Muscle layer of colon (tissue), 2 donors: ENCODE measurements around the gene FOXE3.

Experiments
- H3K27ac ChIP-seq: one replicate; pipeline ENCODE4 v1.7.0; 2013; ENCODE audit warnings: low read depth, mild to moderate bottlenecking, low read length, moderate library complexity
- H3K27me3 ChIP-seq, 2 donors: one replicate each; pipeline ENCODE4 v1.7.0; 2013; ENCODE audit warnings: low read length in 2 of 2, mild to moderate bottlenecking in 2 of 2; ENCODE audit not compliant: insufficient read depth in 2 of 2, control insufficient read depth in 1 of 2
- H3K36me3 ChIP-seq: one replicate; pipeline ENCODE4 v1.7.0; 2013; ENCODE audit warnings: mild to moderate bottlenecking, low read length; ENCODE audit not compliant: insufficient read depth
- H3K4me1 ChIP-seq: one replicate; pipeline ENCODE4 v1.7.0; 2013; ENCODE audit warnings: mild to moderate bottlenecking, low read length; ENCODE audit not compliant: insufficient read depth
- H3K4me3 ChIP-seq, 2 donors: one replicate each; pipeline ENCODE4 v1.7.0; 2013; ENCODE audit warnings: low read length in 2 of 2, low read depth in 1 of 2, mild to moderate bottlenecking in 1 of 2, moderate library complexity in 1 of 2
- H3K9ac ChIP-seq: one replicate; pipeline ENCODE4 v1.7.0; 2013; ENCODE audit warnings: low read length
- H3K9me3 ChIP-seq: one replicate; pipeline ENCODE4 v1.7.0; 2013; ENCODE audit warnings: mild to moderate bottlenecking, low read length
- donor health status: abdominal sarcoma.
- donor health status: Adenocarcinoma of cecum.

FOXE3 gene

DNA sequence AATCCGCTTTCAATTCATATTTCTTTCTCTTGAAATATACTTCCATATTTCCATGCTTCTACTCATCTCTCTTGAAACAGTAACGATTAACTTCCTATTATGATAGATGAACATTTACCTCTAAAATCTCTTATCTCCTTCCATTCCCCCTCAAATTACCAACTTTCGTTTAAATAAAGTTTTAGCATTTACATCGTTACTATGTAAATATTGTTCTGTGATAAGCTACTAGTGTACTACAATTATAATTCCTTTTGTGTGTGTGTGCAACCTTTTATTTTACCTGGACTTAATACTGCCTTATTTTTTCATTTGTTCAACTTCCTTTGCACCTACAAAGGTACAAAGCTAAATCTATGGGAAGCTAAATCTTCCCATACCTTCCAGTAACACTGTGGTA is 4.5 kb downstream of the FOXE3 start:
- peaks cover 18 to 28% of the 10 kb centered on the region in 2 donors for H3K27me3 ChIP-seq
- H3K4me1 ChIP-seq = no peaks in the 10 kb centered on the region
- H3K27ac ChIP-seq = no peak overlapping the region
- no peaks in the 10 kb centered on the region for H3K9me3 ChIP-seq
- no peak overlapping the region for H3K4me3 ChIP-seq
- H3K9ac ChIP-seq = no peak overlapping the region
- no peaks in the 10 kb centered on the region for H3K36me3 ChIP-seq

DNA sequence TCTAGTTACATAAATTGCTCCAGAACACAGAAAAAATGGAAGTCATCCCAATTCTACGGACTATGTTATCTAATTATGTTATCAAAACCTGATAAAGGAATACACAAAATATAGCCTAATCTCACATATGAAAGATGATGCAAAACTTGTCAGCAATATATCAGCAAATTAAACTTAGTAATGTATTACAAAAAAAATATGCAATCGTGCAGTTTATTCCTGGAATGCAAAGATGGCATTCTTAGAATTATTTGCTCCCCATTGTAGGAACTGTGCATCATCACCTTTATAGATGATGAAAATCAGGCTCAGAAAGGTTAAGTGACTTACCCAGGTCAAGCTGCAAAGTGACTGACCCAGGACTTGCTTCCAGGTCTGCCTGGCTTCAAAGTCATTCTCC is 7.8 kb downstream of the FOXE3 start:
- no peak overlapping the region for H3K27ac ChIP-seq
- no peaks in the 10 kb centered on the region for H3K36me3 ChIP-seq
- no peaks in the 10 kb centered on the region for H3K4me1 ChIP-seq
- no peak overlapping the region for H3K4me3 ChIP-seq
- no peak overlapping the region for H3K9ac ChIP-seq
- H3K9me3 ChIP-seq = no peaks in the 10 kb centered on the region
- H3K27me3 ChIP-seq = peaks cover 7 to 11% of the 10 kb centered on the region in 2 donors

DNA sequence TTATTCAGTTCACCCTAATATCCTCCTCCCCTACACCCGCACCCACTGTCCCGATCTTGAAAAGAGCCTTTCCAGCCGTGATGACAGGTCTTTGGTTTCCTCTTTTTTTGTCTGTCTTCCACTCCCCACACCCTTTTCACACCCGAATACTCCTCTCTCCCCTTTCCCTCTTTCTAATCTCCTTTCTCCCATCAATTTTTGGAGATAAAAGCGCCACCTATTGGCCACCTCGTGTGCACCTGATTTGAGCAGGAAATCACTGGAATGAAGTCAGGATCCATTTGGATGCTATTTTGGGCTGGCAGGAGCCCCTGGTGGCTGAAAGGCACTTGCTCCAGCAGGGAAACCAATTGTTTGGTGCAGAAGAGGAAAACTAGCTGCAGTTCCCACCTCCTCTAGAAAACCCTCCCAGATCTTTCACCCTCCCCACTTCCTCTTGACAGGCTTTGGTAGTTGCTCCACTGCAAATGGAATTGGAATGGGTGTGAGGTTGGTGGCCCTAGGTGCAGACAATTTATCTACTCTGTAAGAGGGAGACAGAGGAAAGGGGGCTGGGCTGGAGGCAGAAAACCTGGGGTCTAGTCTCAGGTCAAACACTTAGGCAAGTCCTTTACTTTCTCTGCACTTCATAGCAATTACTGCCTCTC is 8.4 kb downstream of the FOXE3 start:
- H3K27ac ChIP-seq = no peak overlapping the region
- peaks cover 2 to 11% of the 10 kb centered on the region in 2 donors for H3K27me3 ChIP-seq
- no peaks in the 10 kb centered on the region for H3K9me3 ChIP-seq
- no peaks in the 10 kb centered on the region for H3K4me1 ChIP-seq
- no peak overlapping the region for H3K4me3 ChIP-seq
- H3K9ac ChIP-seq = no peak overlapping the region
- no peaks in the 10 kb centered on the region for H3K36me3 ChIP-seq

DNA sequence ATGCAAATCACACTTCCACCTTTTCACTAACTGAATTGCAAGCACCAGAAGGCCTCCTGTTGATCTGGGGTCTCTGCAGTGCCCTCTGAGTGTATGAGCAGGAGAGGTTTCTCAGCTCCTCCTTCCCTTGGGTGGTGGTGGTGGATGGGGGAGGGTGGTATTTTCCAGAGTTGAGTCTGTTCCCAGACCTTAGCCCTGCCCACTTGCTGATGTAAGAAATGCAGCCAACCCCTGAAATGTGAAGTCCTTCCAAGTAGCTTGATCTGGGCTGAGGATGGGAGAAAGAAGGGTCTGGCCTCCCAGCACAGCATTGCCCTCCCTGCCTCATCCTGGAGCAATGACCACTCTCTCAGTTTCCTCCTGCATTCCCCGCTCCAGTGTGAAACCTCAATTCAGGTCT is 15.4 kb downstream of the FOXE3 start:
- no peak overlapping the region for H3K27ac ChIP-seq
- H3K4me3 ChIP-seq = no peak overlapping the region
- peaks cover 56 to 70% of the 10 kb centered on the region in 2 donors for H3K27me3 ChIP-seq
- no peaks in the 10 kb centered on the region for H3K9me3 ChIP-seq
- no peaks in the 10 kb centered on the region for H3K36me3 ChIP-seq
- H3K9ac ChIP-seq = no peak overlapping the region
- H3K4me1 ChIP-seq = peaks cover 34% of the 10 kb centered on the region

DNA sequence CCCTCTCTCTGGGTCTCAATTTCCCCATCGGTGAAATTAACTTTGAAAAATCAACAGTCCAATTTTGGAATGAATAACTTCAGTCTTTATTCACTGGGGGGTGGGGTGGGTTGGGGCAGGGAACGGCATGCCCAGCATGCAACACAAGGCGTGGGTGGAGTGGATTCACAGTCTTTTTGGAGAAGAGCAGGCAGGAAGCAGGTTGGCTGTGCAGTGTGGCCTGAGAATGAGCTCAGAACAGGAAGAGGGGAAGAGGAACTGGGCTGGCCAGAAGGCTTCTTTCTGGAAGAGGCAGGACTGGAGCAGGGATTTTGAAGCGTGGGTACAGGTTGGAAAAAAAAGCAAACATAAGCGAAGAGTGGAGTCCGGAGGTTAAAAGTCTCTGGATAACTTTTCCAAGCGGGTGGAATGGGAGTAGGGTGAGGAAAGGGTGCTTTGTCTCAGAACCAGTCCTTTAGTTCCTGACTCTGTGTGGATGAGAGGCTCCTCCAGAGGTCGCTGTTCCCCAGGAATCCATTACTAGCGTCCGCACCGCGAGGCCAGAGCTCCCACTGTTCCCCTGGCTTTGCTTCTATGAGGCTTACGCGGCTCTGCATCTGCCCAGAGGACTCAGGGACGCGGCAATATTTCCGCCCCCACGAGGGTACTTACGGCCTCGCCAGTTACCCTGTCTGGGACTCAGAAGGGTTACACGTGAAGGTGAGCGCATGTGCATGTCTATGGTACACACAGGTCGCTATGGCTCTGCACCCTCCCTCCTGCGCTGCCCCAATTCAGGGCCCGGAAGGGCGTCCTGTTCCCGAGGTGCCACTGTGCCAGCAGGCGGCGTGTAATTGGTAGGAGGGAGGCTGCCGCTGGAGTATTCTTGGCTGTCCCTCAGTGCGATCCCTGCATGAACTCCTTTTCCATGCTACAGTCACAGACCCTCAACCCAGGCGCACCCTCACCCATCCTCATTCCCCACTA is 16.3 kb downstream of the FOXE3 start:
- peaks cover 40% of the 10 kb centered on the region for H3K4me1 ChIP-seq
- no peak overlapping the region for H3K9ac ChIP-seq
- H3K27ac ChIP-seq = no peak overlapping the region
- H3K4me3 ChIP-seq = no peak overlapping the region
- H3K36me3 ChIP-seq = no peaks in the 10 kb centered on the region
- H3K9me3 ChIP-seq = no peaks in the 10 kb centered on the region
- H3K27me3 ChIP-seq = peaks cover 62 to 78% of the 10 kb centered on the region in 2 donors

DNA sequence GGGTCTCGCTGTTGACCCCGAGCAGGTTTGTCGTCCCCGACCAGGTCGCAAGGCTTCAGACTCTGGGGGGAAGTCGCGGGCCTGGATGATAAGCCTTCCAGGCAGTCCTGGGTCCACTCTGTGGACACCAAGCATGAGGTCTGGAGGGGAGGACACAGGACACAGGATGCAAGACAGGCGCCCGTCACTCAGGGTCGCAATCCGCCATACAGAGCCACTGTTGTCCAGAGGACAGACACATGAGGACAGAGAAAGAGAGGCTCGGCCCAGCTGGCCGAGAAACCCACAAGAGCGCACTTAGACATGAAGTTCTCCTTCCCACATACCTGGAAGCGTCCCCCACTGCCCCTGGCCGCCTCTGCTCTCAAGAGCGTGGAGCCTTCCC is 16.9 kb downstream of the FOXE3 start:
- Histone ChIP-seq H3K4me1 (peaks cover 40% of the 10 kb centered on the region), H3K27me3 (peaks cover 61 to 85% of the 10 kb centered on the region in 2 donors), H3K27ac (no peak overlapping the region), H3K9me3 (no peaks in the 10 kb centered on the region), H3K9ac (no peak overlapping the region), H3K36me3 (no peaks in the 10 kb centered on the region), H3K4me3 (no peak overlapping the region)

DNA sequence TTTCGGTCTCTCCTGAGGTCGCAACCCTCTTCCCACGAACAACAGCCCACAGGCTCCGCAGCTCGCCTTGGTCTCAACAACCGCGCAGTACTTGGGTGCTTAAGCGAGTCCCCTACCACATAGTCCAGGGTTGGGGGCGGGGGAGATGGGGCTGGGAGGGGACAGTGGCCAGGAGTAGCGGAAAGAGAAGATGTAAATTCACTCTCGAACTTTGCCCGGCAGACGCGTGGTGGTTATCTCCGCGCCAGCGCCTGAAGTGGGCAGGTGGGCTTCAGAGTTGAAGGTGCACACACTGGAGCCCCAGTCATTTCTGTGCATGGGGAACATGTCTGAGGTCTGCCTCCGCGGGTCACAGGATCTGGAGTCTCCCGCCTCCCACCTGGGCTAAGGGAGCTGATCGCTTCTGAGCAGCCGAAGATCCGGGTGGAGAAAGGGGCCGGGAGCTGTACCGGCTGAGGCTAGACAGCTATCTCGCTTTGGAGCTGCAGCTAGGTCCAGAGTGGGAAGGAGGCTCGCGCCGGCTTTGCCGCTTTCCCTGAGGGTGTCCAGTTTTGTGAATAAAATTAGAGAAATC is 17.5 kb downstream of the FOXE3 start:
- Histone ChIP-seq H3K27ac (no peak overlapping the region), H3K4me3 (no peak overlapping the region), H3K36me3 (no peaks in the 10 kb centered on the region), H3K4me1 (peaks cover 40% of the 10 kb centered on the region), H3K9me3 (no peaks in the 10 kb centered on the region), H3K27me3 (peaks cover 57 to 87% of the 10 kb centered on the region in 2 donors), H3K9ac (no peak overlapping the region)

DNA sequence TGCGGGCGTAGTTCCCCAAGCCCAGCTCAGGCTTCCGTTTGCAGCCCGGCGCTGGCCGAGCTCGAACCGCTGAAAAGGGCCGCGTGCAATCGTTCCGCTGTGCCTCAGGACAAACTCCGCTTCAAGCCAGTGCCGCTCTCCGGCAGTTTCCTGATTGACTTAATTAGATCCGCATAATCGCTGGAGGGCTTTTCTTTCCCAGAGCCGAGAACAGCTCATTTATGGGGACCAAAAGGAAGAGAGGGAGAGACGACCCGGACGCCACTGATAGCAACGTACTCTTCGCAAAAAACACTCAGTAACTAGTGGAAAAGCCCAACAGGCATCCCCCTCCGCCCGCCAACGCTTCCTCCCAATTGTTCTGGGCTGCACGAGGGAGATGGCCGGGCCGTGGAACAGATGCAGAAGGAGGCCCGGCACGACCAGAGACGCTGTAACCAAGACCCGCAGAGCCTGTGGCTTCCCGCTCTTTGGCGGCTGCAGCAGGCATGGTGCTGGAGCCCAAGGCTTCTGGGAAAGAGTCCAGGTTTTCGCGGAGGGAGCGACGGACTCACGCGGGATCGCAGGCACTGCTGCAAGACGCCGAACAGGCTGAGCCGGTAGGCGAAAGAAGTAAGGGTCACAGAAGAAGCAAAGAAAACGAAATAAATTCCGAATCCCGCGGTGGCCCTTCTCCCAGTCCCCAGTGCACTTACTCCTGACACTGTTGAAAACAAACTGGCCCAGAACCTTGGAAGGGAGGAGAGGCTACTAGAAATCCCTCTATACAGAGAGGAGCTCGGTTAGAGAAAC is 18.2 kb downstream of the FOXE3 start:
- H3K9me3 ChIP-seq = no peaks in the 10 kb centered on the region
- H3K9ac ChIP-seq = no peak overlapping the region
- H3K27me3 ChIP-seq = peaks cover 58 to 94% of the 10 kb centered on the region in 2 donors
- no peaks in the 10 kb centered on the region for H3K36me3 ChIP-seq
- peak overlapping the region in 1 of 2 donors; percentile 44 for H3K4me3 ChIP-seq
- H3K27ac ChIP-seq = no peak overlapping the region
- H3K4me1 ChIP-seq = peaks cover 40% of the 10 kb centered on the region

DNA sequence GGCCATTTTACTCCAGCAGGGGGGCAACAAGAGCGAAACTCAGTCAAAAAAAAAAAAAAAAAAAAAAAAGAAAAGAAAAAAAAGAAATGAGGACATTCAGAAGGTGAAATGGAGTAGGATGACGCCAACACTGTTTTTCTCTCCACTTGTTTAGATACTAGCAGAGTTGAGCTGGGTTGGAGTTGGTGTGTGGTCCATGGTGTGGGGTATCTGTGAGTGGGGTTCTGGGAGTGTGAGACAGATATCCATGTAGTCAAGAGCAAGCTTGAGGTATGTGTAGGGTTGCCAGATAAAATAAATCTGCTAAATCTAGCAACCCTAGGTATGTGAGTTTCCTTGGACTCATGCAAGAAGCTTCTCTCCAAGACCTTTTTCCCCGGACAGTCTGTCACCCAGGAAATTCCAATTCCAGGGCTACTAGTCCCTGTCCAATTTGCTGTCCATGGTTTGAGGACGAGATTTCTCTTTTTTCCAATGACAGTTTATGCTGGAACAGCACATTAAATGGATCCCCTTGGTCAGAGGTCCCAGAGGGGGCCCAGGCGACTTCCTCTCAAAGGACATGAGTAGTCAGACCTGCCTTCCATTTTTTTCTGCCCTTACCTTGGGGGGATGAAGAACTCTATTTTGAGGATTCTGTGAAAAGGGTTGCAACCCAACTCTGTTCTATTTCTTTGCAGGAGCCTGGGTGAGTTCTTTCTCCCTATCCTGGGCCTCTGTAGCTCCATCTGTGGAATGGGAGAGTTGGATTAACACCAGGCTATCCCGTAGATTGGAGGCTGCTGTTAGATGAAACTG is 19.6 kb downstream of the FOXE3 start:
- Histone ChIP-seq H3K4me3 (peak overlapping the region; percentile 4 to 47), H3K4me1 (peaks cover 40% of the 10 kb centered on the region), H3K9ac (no peak overlapping the region), H3K27me3 (peaks cover 65 to 96% of the 10 kb centered on the region in 2 donors), H3K9me3 (no peaks in the 10 kb centered on the region), H3K27ac (no peak overlapping the region), H3K36me3 (no peaks in the 10 kb centered on the region)

DNA sequence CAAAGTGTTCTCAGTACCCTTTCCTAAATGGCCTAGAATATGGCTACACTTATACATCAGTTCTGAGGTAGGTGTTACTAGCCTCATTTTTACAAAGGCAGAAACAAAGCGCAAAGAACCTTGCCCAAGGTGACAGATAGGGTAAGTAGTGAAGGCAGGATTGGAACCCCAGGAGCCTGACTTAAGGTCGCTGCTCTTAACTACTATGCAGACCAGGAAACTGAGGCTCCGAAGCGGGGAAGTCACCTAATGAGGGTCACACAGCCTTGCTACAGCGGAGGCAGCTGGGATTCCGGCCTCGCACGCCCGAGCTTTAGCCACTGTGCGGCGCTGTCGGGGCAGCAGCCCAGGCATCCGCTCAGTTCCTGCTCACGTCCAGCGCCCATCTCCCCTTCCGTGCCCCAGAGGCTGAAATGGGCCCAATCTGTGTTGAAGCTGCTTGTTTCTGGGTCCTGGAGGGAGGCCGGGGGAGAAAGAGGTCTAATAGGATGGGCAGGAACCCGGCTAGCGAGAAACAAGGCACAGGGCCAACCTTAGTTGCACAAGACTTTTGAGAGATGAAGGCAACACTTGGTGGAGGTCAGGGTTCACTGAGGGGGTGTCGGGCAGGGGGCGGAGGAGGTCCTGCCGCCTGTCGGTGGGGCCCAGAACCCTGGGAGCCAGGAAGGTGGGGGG is 20.4 kb downstream of the FOXE3 start:
- Histone ChIP-seq H3K27me3 (peaks cover 60 to 96% of the 10 kb centered on the region in 2 donors), H3K4me3 (peak overlapping the region; percentile 47 to 58), H3K36me3 (no peaks in the 10 kb centered on the region), H3K4me1 (peaks cover 40% of the 10 kb centered on the region), H3K9me3 (no peaks in the 10 kb centered on the region), H3K9ac (no peak overlapping the region), H3K27ac (no peak overlapping the region)
